CD4-positive, alpha-beta T cell treated with Interferon alpha-2 for 1 hour (primary cell): ENCODE data around the gene TTC21A.
A peak's percentile ranks its signal among the peaks of the same experiment; 100 is the strongest.
"Not testable (repeated sequence)": the region's sequence is repeated elsewhere in the genome, so short reads cannot be mapped to it uniquely, and the experiment has no call there.

Experiments used
- DNase-seq, 2 donors: peaks; one replicate each; pipeline ENCODE4 v3.0.0-alpha.2; 2020 to 2022

TTC21A gene

DNA sequence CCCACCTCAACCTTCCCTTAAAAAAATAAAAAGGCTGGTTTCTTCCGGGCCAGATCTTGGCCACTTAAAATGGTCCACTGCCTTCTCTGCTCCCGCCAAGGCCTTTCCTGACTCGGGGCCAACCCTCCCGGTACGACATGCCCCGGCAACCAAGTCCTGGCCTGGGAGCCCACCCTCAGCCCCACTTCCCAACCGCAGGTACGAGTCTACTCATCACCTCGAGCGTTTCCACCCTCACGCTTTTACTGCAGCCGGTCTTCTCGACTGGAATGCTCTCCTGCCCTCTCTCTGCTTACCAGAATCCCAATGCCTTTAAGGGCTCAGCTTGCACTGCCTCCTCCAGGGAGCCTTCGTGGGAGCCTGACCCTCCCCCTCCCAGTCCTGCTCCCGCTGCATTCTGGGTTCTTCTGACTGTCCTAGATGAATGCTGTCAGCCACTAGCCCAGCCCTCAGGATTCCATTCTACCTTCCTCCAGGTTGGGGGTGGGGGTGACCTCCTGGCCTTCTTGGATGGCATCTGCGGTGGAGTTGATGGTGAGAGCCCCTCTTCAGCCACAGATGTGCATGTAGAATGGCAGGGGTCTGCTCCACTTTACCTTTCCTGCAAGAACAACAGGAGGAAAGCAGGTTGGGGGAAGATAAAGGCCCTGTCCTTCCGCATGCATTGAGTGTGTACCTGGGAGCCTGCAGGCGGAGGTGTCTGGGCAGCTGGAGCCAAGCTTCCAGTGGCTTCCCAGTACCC, 47.0 kb downstream of the TTC21A start:
- no peak for DNase-seq

GRCh38 chr3:39156421-39156820, 48.9 kb downstream of the TTC21A start:
- DNase-seq = no peak

DNA sequence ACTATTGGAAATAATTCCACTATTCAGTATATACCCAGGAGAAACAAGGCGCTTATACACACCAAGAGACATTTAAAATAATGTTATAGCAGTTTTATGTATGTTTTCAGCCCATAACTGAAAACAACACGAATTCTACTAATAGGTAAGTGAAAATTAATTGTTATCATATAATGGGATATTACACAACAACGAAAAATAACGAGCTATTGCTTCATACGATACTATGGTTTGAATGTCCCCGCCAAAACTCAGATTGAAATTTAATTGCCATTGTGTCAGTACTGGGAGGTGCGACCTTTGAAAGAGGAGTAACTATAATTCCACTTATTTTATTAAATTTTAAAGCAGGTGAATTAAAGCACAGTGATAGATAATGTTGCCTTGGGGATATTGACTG, 49.9 kb downstream of the TTC21A start:
- no peak for DNase-seq

GRCh38 chr3:39158148-39158715, 50.8 kb downstream of the TTC21A start:
- no peak for DNase-seq

DNA sequence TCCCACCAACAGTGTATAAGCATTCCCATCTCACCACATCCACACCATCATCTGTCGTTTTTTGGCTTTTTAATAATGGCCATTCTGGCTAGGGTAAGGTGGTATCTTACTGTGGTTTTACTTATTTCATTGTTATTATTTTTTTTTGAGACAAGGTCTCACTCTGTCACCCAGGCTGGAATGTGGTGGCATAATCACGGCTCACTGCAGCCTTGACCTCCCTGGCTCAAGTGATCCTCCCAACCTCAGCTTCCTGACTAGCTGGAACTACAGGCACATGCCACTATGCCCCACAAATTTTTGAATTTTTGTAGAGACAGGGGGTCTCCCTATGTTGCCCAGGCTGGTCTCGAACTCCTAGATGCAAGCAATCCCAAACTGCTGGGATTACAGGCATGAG, 56.9 kb downstream of the TTC21A start:
- DNase-seq = no peak

- no peak for DNase-seq
Observed at GRCh38 chr3:39165518-39165917, 58.0 kb downstream of the TTC21A start.

- DNase-seq = no peak
Observed at GRCh38 chr3:39166134-39166710, 58.7 kb downstream of the TTC21A start.

- DNase-seq = peak in 1 of 2 donors; percentile 62
Observed at GRCh38 chr3:39166932-39167532, 59.6 kb downstream of the TTC21A start.

DNA sequence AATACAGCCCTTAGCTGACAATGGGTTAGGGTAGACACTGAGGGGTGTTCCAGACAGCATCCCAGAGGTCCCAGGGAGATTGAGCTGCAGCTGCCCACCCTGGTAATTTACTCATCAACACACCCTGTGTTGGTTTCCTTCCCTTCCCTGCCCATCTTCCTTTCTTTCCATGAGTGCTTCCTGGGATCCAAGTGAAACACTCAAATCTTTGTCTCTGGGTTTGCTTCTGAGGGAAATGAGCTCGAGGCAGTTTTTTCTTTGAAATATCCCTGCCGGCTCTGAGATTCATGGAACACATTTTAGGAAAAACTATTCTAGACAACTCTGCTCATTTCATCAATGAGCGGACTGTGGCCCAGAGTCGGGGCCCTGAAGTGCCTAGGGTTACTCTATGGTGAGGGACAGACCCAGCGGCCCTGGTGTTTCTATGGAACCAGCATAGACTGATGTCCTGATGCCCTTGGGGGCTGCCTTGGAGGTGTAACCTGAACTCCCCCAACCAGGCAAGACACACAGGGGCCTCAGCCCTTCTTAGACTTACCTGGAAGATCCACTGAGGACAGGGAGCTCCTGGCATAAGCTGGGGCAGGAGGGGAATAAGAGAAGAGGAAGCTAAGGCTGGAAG, 60.8 kb downstream of the TTC21A start:
- no peak for DNase-seq

DNA sequence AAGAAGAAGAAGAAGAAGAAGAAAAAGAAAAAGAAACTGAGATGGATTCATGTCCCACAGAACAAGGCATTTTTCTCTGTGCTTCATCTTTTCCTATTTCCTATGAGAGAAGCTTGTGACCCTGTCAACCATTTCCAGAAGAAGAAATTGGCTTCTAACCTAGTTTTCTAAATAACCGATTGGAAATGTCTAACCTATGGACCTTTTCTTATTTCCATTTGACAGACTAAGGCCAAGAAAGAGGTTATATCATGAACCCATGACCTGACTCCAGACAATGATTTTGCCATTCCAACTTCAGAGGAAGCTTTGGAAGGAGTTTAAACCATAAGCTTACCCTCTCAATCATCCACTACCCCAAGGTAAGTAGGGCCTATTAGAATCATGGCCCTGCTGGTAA, 62.2 kb downstream of the TTC21A start:
- DNase-seq = no peak

- no peak for DNase-seq
Observed at GRCh38 chr3:39170461-39170860, 63.0 kb downstream of the TTC21A start.

DNA sequence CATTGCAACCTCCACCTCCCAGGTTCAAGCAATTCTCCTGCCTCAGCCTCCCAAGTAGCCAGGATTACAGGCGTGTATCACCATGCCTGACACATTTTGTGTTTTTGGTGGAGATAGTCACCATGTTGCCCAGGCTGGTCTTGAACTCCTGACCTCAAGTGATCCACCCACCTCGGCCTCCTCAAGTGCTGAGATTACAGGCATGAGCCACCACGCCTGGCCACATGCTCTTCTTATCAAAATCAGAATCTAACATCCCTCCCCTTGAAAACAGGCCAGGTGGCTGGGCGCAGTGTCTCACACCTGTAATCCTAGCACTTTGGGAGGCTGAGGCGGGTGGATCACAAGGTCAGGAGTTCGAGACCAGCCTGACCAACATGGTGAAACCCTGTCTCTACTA, 63.4 kb downstream of the TTC21A start:
- DNase-seq = not testable (repeated sequence)

GRCh38 chr3:39171860-39172259, 64.4 kb downstream of the TTC21A start:
- no peak for DNase-seq

DNA sequence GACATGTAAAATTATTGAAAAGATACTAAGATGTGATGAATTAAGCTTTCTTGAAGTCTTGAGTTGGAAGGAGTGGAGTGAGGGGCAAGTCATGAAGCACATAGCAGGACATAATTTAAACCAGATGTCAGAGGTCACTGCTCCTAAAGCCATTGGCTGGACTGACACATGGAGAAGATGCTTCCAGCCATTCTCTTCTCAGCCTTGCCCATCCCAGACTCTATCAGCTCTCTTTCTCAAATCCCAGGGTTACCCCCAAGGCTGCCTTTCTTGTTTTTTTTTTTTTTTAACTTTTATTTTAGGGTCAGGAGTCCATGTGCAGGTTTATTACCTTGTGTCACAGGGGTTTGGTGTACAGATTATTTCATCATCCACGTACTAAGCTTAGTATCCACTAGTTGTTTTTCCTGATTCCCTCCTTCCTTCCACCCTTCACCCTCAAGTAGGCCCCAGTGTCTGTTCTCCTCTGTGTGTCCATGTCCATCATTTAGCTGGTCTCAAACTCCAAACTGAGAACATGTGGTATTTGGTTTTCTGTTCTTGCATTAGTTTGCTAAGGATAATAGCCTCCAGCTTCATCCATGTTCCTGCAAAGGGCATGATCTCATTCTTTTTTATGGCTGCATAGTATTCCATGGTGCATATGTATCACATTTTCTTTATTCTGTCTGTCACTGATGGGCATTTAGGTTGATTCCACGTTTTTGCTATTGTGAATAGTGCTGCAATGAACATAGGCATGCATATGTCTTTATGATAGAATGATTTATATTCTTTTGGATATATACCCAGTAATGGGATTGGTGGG, 66.0 kb downstream of the TTC21A start:
- no peak for DNase-seq

DNA sequence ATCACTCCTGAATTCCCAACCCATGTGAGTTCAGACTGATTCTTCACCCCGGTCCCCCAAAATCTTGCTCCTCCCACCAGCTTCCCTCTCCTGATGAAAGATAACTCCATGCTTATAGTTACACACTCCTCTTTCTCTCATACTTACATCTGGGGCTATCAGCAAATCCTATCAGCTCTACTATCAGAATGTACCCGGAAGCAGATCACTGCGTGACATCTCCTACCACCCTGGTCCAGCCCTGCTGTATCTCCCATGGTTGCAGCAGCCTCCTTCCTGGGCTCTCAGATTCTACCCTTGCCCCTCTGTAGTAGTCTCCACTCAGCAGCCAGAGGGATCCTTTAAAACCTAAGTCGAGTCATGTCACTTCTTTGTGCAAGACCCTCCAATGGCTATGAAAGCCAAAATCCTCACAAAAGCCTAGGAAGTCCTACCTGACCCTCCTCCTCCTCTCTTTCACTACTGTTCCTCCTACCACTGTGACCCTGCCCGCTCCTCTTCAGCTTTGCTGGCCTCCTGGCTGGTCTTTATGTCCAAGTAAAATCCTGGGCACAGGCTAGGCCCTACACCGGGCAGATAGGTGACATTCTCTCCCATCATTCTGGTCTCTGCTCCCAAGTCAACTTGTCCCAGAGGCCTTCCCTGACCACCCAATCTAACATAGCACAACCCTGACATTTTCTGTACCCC, 68.7 kb downstream of the TTC21A start:
- DNase-seq = no peak

DNA sequence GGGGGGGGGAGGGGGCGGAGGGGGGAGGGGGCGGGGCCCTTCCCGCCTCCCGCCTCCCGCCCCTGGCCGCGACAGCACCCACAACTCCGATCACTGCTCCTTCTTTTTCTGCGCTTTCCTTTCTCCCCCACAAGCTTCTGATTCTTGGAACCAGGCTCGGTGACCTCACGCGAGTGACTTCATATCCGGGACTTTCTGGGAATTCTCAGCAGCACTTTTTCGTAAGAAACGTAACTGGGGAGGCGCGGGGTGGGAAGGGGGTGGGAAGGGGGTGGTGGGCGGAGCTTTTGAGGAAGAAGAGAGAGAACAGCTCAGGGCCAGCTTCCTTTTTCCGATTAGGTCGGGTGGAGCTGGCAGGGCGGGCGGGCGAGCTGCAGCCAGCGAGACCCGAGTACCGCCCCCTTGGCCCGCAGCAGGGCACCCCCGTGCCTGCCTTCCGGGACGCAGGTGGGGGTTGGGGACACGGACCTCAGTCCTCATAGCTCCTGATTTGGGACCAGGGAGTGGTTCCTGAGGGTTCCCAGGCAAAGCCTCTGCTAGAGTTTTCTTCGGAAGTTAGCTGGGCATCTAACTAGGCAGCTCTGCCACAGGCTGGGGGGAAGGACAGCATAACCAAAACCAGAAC, 70.3 kb downstream of the TTC21A start:
- DNase-seq = peak; percentile 93 to 94

- no peak for DNase-seq
Observed at GRCh38 chr3:39178553-39178952, 71.1 kb downstream of the TTC21A start.

- no peak for DNase-seq
Observed at GRCh38 chr3:39180183-39180545, 72.7 kb downstream of the TTC21A start.

- peak; percentile 94 to 96 for DNase-seq
Observed at GRCh38 chr3:39180546-39181346, 73.3 kb downstream of the TTC21A start.

- no peak for DNase-seq
Observed at GRCh38 chr3:39181408-39182335, 74.2 kb downstream of the TTC21A start.
